HCT116 (cell line): ENCODE measurements around the gene PDE6A.

ENCODE experiments used
- CTCF ChIP-seq, 3 experiments: fragments of 200-600 bp in 1 of 3; sonication (generic) in 1 of 3; IDR thresholded peaks in 2 of 3; conservative IDR thresholded peaks in 1 of 3; 2 replicates each; pipeline ENCODE4 v1.5.1; 2012 to 2017; ENCODE audit warnings: low read depth in 2 of 3, low read length in 2 of 3, antibody characterized with exemption in 1 of 3, borderline replicate concordance in 1 of 3, control low read depth in 1 of 3, mild to moderate bottlenecking in 1 of 3, mixed read lengths in 1 of 3, mixed run types in 1 of 3, moderate library complexity in 1 of 3; ENCODE audit not compliant: insufficient read depth in 1 of 3
- EZH2phosphoT487 ChIP-seq: fragments of 200-600 bp; IDR thresholded peaks from 2 replicates; pipeline ENCODE4 v1.6.1; 2018; ENCODE audit warnings: antibody characterized with exemption, borderline replicate concordance
- FOSL1 ChIP-seq: IDR thresholded peaks from 2 replicates; pipeline ENCODE4 v1.6.1; 2012; ENCODE audit warnings: low read depth
- MAX ChIP-seq: IDR thresholded peaks from 2 replicates; pipeline ENCODE4 v1.6.1; 2012
- POLR2A ChIP-seq: IDR thresholded peaks from 2 replicates; pipeline ENCODE4 v1.7.0; 2011; ENCODE audit warnings: borderline replicate concordance; ENCODE audit not compliant: insufficient read depth, insufficient read length; ENCODE audit errors: extremely low read depth
- POLR2AphosphoS5 ChIP-seq: IDR thresholded peaks from 2 replicates; pipeline ENCODE4 v1.6.1; 2011; ENCODE audit warnings: mild to moderate bottlenecking, low read depth, low read length, moderate library complexity
- RAD21 ChIP-seq: IDR thresholded peaks from 2 replicates; pipeline ENCODE4 v1.6.1; 2012; ENCODE audit warnings: low read depth, mild to moderate bottlenecking
- REST ChIP-seq: IDR thresholded peaks from 2 replicates; pipeline ENCODE4 v1.6.1; 2012; ENCODE audit warnings: low read depth
- SIN3A ChIP-seq: IDR thresholded peaks from 2 replicates; pipeline ENCODE4 v1.6.1; 2012; ENCODE audit warnings: low read depth
- SP1 ChIP-seq: IDR thresholded peaks from 2 replicates; pipeline ENCODE4 v1.6.1; 2012; ENCODE audit warnings: low read depth
- ZNF274 ChIP-seq: fragments of 200-500 bp; sonication (Bioruptor generic); IDR thresholded peaks from 2 replicates; pipeline ENCODE4 v1.6.1; 2014; ENCODE audit warnings: mild to moderate bottlenecking, low read depth, low read length, inconsistent platforms

GRCh38 chr5:149931992-149932436, 12.6 kb downstream of the PDE6A start:
- TF ChIP-seq POLR2AphosphoS5: no peak
- TF ChIP-seq CTCF (IDR thresholded peaks at IDR 0.05 in 2 of 3, conservative IDR thresholded peaks at IDR 0.05 in 1 of 3; ENCODE audit: borderline replicate concordance in 1 of 3, insufficient read depth in 1 of 3, low read depth in 2 of 3, low read length in 2 of 3): no peak
- no peak for TF ChIP-seq SIN3A
- no peak for TF ChIP-seq POLR2A
- no peak for TF ChIP-seq ZNF274
- no peak for TF ChIP-seq RAD21
- no peak for TF ChIP-seq MAX
- TF ChIP-seq REST: no peak
- TF ChIP-seq EZH2phosphoT487: no peak
- TF ChIP-seq FOSL1: no peak
- no peak for TF ChIP-seq SP1
